ACC112 (cell line): ENCODE data around the gene CCDC106.

Experiments
- H2AFZ ChIP-seq: fragments of 200-600 bp; sonication (generic); one replicate; pipeline ENCODE4 v1.6.0; 2017; ENCODE audit warnings: antibody characterized with exemption, low read length; ENCODE audit not compliant: unreplicated experiment
- H3K27ac ChIP-seq: fragments of 200-600 bp; sonication (generic); 2 replicates; pipeline ENCODE4 v1.5.1; 2014; ENCODE audit warnings: low read depth, mild to moderate bottlenecking, antibody characterized with exemption, low read length, moderate library complexity
- H3K27me3 ChIP-seq: fragments of 200-600 bp; sonication (generic); 2 replicates; pipeline ENCODE4 v1.6.1; 2014; ENCODE audit warnings: mild to moderate bottlenecking, antibody characterized with exemption, low read length, moderate library complexity, mixed read lengths; ENCODE audit not compliant: insufficient read depth
- H3K36me3 ChIP-seq: fragments of 200-600 bp; sonication (generic); 2 replicates; pipeline ENCODE4 v1.6.1; 2016; ENCODE audit warnings: mild to moderate bottlenecking, antibody characterized with exemption, low read length, moderate library complexity, mixed read lengths; ENCODE audit not compliant: insufficient read depth
- H3K4me1 ChIP-seq: fragments of 200-600 bp; sonication (generic); one replicate; pipeline ENCODE4 v1.6.1; 2016; ENCODE audit warnings: low read length, mixed read lengths; ENCODE audit not compliant: insufficient read depth, unreplicated experiment, control insufficient read depth
- H3K4me3 ChIP-seq: fragments of 200-600 bp; sonication (generic); 2 replicates; pipeline ENCODE4 v1.5.1; 2014; ENCODE audit warnings: mild to moderate bottlenecking, low read depth, low read length
- H3K79me2 ChIP-seq: fragments of 200-600 bp; sonication (generic); one replicate; pipeline ENCODE4 v1.6.0; 2016; ENCODE audit warnings: low read length; ENCODE audit not compliant: control insufficient read depth, unreplicated experiment, insufficient read depth

The CCDC106 gene

DNA sequence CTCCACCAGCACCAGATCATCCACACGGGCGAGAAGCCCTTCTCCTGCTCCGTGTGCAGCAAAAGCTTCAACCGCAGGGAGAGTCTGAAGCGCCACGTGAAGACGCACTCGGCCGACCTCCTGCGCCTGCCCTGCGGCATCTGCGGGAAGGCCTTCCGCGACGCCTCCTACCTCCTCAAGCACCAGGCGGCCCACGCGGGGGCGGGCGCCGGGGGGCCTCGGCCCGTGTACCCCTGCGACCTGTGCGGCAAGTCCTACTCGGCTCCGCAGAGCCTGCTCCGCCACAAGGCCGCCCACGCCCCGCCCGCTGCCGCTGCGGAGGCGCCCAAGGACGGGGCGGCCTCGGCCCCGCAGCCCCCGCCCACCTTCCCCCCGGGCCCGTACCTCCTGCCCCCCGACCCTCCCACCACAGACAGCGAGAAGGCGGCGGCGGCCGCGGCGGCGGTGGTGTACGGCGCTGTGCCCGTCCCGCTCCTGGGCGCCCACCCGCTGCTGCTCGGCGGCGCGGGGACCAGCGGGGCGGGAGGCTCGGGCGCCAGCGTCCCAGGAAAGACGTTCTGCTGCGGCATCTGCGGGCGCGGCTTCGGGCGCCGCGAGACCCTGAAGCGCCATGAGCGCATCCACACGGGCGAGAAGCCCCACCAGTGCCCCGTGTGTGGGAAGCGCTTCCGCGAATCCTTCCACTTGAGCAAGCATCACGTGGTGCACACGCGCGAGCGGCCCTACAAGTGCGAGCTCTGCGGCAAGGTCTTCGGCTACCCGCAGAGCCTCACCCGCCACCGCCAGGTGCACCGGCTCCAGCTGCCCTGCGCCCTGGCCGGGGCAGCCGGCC, 33.1 kb upstream of the CCDC106 start:
- peaks cover 10% of the 10 kb centered on the region for H3K79me2 ChIP-seq
- no peaks in the 10 kb centered on the region for H3K4me1 ChIP-seq
- no peak overlapping the region for H3K4me3 ChIP-seq
- no peak overlapping the region for H2AFZ ChIP-seq
- H3K27me3 ChIP-seq, result no peaks in the 10 kb centered on the region
- H3K36me3 ChIP-seq, result peaks cover 1% of the 10 kb centered on the region; the same call in 1 of the 2 replicates
- H3K27ac ChIP-seq, result no peak overlapping the region

DNA sequence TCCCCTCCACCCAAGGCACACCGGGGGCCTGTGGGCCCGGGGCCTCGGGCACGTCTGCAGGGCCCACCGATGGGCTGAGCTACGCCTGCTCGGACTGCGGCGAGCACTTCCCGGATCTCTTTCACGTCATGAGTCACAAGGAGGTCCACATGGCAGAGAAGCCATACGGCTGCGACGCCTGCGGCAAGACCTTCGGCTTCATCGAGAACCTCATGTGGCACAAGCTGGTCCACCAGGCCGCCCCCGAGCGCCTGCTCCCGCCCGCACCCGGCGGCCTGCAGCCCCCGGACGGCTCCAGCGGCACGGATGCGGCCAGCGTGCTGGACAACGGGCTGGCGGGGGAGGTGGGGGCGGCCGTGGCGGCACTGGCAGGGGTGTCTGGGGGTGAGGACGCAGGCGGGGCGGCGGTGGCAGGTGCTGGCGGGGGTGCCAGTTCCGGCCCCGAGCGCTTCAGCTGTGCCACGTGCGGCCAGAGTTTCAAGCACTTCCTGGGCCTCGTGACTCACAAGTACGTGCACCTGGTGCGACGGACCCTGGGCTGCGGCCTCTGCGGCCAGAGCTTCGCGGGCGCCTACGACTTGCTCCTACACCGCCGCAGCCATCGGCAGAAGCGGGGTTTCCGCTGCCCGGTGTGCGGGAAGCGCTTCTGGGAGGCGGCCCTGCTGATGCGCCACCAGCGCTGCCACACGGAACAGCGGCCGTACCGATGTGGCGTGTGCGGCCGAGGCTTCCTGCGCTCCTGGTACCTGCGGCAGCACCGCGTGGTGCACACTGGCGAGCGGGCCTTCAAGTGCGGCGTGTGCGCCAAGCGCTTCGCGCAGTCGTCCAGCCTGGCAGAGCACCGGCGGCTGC, 32.2 kb upstream of the CCDC106 start:
- no peak overlapping the region for H3K4me3 ChIP-seq
- peaks cover 7% of the 10 kb centered on the region for H3K79me2 ChIP-seq
- H2AFZ ChIP-seq, result no peak overlapping the region

GRCh38 chr19:55616395-55616875, 31.6 kb upstream of the CCDC106 start:
- Histone ChIP-seq H3K4me1 (no peaks in the 10 kb centered on the region), H3K36me3 (no peaks in the 10 kb centered on the region), H2AFZ (no peak overlapping the region), H3K27me3 (no peaks in the 10 kb centered on the region), H3K4me3 (no peak overlapping the region), H3K27ac (no peak overlapping the region), H3K79me2 (peaks cover 3% of the 10 kb centered on the region)

More for the DNA sequence above, 32.2 kb upstream of the CCDC106 start:
- Histone ChIP-seq H3K4me1 (no peaks in the 10 kb centered on the region), H3K27ac (no peak overlapping the region), H3K27me3 (no peaks in the 10 kb centered on the region), H3K36me3 (no peaks in the 10 kb centered on the region)

DNA sequence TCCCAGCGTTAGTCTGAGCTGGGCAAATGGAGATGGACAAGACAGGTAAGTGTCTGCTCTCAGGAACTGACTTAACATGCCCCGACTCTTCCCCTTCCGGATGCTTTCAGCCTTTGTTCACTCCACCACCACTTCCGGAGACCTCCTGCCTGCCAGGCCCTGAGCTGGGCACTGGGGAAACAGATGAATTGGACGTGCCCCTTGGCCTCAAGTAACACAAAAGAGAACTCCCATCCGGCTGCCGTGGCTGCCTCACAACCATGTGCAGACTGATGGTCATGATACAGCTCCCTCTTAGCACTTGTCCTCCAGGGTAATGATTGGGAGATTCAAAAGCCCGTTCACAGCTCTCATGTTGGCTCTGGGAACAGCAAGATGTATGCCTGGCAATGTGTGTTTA, 30.6 kb upstream of the CCDC106 start:
- Histone ChIP-seq H2AFZ (no peak overlapping the region), H3K4me3 (no peak overlapping the region), H3K27me3 (no peaks in the 10 kb centered on the region), H3K27ac (no peak overlapping the region), H3K79me2 (no peaks in the 10 kb centered on the region), H3K36me3 (no peaks in the 10 kb centered on the region), H3K4me1 (no peaks in the 10 kb centered on the region)

DNA sequence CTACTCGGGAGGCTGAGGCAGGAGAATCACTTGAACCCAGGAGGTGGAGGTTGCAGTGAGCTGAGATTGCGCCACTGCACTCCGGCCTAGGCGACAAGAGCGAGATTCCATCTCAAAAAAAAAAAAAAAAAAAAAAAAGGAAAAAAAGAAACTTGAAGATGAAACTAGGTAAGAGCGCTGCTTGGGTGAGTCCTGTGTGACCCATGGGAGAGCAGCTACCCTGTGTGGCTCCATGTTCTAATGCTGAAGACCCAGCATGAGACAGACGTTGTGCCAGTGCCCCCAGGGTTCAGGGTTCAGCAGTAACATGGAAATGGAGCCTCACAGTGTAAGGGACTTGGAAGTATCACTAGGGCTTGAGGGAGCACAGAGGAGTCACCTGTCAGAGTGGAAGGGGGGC, 29.6 kb upstream of the CCDC106 start:
- no peak overlapping the region for H3K27ac ChIP-seq
- H3K4me1 ChIP-seq, result no peaks in the 10 kb centered on the region
- H3K4me3 ChIP-seq, result no peak overlapping the region
- H3K36me3 ChIP-seq, result no peaks in the 10 kb centered on the region
- H3K27me3 ChIP-seq, result no peaks in the 10 kb centered on the region
- no peak overlapping the region for H2AFZ ChIP-seq
- no peaks in the 10 kb centered on the region for H3K79me2 ChIP-seq

- Histone ChIP-seq H3K27ac (no peak overlapping the region), H3K27me3 (no peaks in the 10 kb centered on the region), H3K4me1 (no peaks in the 10 kb centered on the region), H3K4me3 (no peak overlapping the region), H3K79me2 (no peaks in the 10 kb centered on the region), H3K36me3 (no peaks in the 10 kb centered on the region), H2AFZ (no peak overlapping the region)
Observed at GRCh38 chr19:55619286-55619685, 28.7 kb upstream of the CCDC106 start.

DNA sequence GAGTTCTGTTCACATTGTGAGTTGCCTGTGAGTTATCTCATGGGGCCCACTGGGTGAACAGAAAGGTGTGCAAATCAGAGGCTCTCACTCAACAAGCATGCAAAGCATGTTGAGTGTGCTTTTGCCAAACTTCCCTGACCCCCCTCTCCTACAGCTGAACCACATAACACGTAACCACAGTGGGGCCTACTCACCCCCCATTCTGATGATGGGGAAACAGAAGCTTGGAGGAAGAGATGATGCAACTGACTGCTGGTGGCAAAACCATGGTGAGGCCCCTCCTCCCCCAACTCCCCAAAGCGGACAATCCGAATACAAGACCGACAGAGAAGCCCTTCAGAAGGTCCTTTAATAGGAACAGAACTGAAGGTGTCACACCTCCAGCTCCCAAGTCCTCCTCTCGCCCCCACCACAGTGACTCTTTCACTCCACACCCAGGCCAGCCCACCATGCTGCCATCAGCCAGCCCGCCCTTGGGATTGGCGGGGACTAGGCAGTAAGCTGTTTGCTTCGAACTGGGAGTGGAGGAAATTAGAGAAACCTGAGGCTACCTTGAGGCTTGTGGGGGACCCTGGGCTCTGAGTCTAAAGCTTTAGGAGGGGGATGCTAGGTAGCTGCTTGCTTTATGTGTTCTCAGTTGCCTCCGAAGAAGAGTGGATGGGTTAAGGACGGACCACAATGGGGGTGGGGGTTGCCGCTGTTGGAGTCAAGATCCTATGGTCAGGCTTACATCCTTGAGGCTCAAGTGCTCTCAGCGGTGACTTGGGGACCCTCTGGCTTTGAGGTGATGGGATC, 27.4 kb upstream of the CCDC106 start:
- Histone ChIP-seq H3K79me2 (no peaks in the 10 kb centered on the region), H3K27ac (no peak overlapping the region), H2AFZ (no peak overlapping the region), H3K4me1 (no peaks in the 10 kb centered on the region), H3K36me3 (no peaks in the 10 kb centered on the region), H3K4me3 (no peak overlapping the region), H3K27me3 (no peaks in the 10 kb centered on the region)

DNA sequence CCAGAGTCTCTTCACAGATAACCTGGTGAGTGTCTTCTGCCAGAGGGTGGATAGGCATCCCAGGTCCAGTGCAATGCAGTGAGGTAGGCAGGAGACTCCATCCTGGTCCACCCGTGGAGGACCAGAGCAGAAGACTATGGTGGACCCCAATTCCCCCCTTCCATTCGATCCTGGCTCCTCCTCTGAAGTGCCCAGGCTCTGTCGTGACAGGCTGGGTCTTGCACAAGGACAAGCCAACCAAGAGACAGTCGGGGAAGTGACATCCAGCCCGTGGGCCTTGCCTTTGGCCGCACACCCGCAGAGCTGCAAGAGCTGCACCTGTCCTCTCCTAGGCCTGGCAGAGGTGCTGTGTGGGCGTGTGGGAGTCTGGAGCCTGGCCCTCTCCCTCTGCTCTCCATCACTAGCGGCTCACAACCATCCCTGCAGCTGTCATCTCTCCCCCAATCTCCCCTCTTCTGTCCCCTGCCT, 26.8 kb upstream of the CCDC106 start:
- Histone ChIP-seq H3K27ac (no peak overlapping the region), H3K36me3 (no peaks in the 10 kb centered on the region), H3K79me2 (no peaks in the 10 kb centered on the region), H3K27me3 (no peaks in the 10 kb centered on the region), H3K4me3 (no peak overlapping the region), H3K4me1 (no peaks in the 10 kb centered on the region), H2AFZ (no peak overlapping the region)

GRCh38 chr19:55621673-55622231, 26.3 kb upstream of the CCDC106 start:
- no peak overlapping the region for H3K4me3 ChIP-seq
- H3K27ac ChIP-seq, result no peak overlapping the region
- H3K36me3 ChIP-seq, result no peaks in the 10 kb centered on the region
- H3K27me3 ChIP-seq, result no peaks in the 10 kb centered on the region
- no peaks in the 10 kb centered on the region for H3K79me2 ChIP-seq
- no peak overlapping the region for H2AFZ ChIP-seq
- H3K4me1 ChIP-seq, result no peaks in the 10 kb centered on the region
